GM23338 (cell line): Measurements from ENCODE around the gene SLC2A8. TPM values are rescaled to one million over a fixed set of nuclear protein-coding genes. Genes with fewer than 3 reads are reported as not detected.
A peak's percentile ranks its signal among the peaks of the same experiment; 100 is the strongest.

Experiments
- ATAC-seq: fragments of 200-7000 bp; cut with Tn5 transposase; 3 replicates; pipeline ENCODE4 v1.9.1; 2020
- DNase-seq: peaks from one replicate; pipeline ENCODE4 v3.0.0-alpha.2; 2015; ENCODE audit warnings: low spot score
- H2AFZ ChIP-seq: fragments of 200-600 bp; sonication (generic); 2 replicates; pipeline ENCODE4 v1.8.0; 2016; ENCODE audit warnings: antibody characterized with exemption, mild to moderate bottlenecking, moderate library complexity
- H3F3A ChIP-seq: fragments of 200-600 bp; sonication (generic); replicated peaks from 2 replicates; pipeline ENCODE4 v1.8.0; 2017; ENCODE audit warnings: antibody characterized with exemption, mixed run types, low read depth
- H3K27ac ChIP-seq: fragments of 200-600 bp; sonication (generic); 2 replicates; pipeline ENCODE4 v1.6.1; 2016; ENCODE audit warnings: low read depth
- H3K27me3 ChIP-seq: fragments of 200-600 bp; sonication (generic); 2 replicates; pipeline ENCODE4 v1.8.0; 2016; ENCODE audit warnings: mild to moderate bottlenecking, mixed run types, moderate library complexity; ENCODE audit not compliant: insufficient read depth
- H3K36me3 ChIP-seq: fragments of 200-600 bp; sonication (generic); 2 replicates; pipeline ENCODE4 v1.8.0; 2016; ENCODE audit warnings: mild to moderate bottlenecking; ENCODE audit not compliant: insufficient read depth
- H3K4me1 ChIP-seq: fragments of 200-600 bp; sonication (generic); 2 replicates; pipeline ENCODE4 v1.8.0; 2016; ENCODE audit warnings: mild to moderate bottlenecking, moderate library complexity; ENCODE audit not compliant: insufficient read depth
- H3K4me2 ChIP-seq: fragments of 200-600 bp; sonication (generic); 2 replicates; pipeline ENCODE4 v1.7.1; 2017; ENCODE audit warnings: mixed run types
- H3K4me3 ChIP-seq: fragments of 200-600 bp; sonication (generic); 2 replicates; pipeline ENCODE4 v1.6.1; 2016; ENCODE audit warnings: mixed run types
- H3K79me2 ChIP-seq: fragments of 200-600 bp; sonication (generic); replicated peaks from 2 replicates; pipeline ENCODE4 v1.8.0; 2017; ENCODE audit warnings: mild to moderate bottlenecking; ENCODE audit not compliant: insufficient read depth
- H3K9me2 ChIP-seq: fragments of 200-600 bp; sonication (generic); 2 replicates; pipeline ENCODE4 v1.8.0; 2017; ENCODE audit not compliant: insufficient read depth
- H4K20me1 ChIP-seq: fragments of 200-600 bp; sonication (generic); replicated peaks from 2 replicates; pipeline ENCODE4 v1.8.0; 2017; ENCODE audit warnings: mild to moderate bottlenecking; ENCODE audit not compliant: insufficient read depth
- H3K27ac Mint-ChIP-seq: 2 replicates; pipeline ENCODE4 v1.8.0; 2020; ENCODE audit warnings: inconsistent platforms, mild to moderate bottlenecking, moderate library complexity, mixed read lengths
- H3K27me3 Mint-ChIP-seq: 3 replicates; pipeline ENCODE4 v1.8.0; 2022; ENCODE audit warnings: low read depth, mild to moderate bottlenecking, moderate library complexity, mixed read lengths, inconsistent platforms; ENCODE audit not compliant: insufficient read depth, poor library complexity
- H3K36me3 Mint-ChIP-seq: 3 replicates; pipeline ENCODE4 v1.8.0; 2021; ENCODE audit warnings: low read depth, mild to moderate bottlenecking, inconsistent platforms, moderate library complexity, mixed read lengths
- H3K4me1 Mint-ChIP-seq: 3 replicates; pipeline ENCODE4 v1.8.0; 2020; ENCODE audit warnings: mild to moderate bottlenecking, inconsistent platforms, mixed read lengths
- H3K4me3 Mint-ChIP-seq: 3 replicates; pipeline ENCODE4 v1.8.0; 2021; ENCODE audit warnings: moderate library complexity, mild to moderate bottlenecking, inconsistent platforms, mixed read lengths
- H3K9me3 Mint-ChIP-seq: 3 replicates; pipeline ENCODE4 v1.8.0; 2020; ENCODE audit warnings: moderate library complexity, mild to moderate bottlenecking, inconsistent platforms, mixed read lengths
- EZH2phosphoT487 ChIP-seq: fragments of 200-600 bp; sonication (generic); IDR thresholded peaks from one replicate; pipeline ENCODE4 v1.8.1; 2018; ENCODE audit warnings: antibody characterized with exemption; ENCODE audit not compliant: unreplicated experiment
- JUNB ChIP-seq: IDR thresholded peaks from one replicate; pipeline ENCODE4 v1.6.1; 2016; ENCODE audit warnings: antibody characterized with exemption; ENCODE audit not compliant: unreplicated experiment
- NANOG ChIP-seq: IDR thresholded peaks from 2 replicates; pipeline ENCODE4 v1.6.1; 2016; ENCODE audit warnings: antibody characterized with exemption, borderline replicate concordance
- POLR2AphosphoS5 ChIP-seq: IDR thresholded peaks from 2 replicates; pipeline ENCODE4 v1.6.1; 2016; ENCODE audit warnings: antibody characterized with exemption, low read depth
- STAT1 ChIP-seq: IDR thresholded peaks from one replicate; pipeline ENCODE4 v1.6.1; 2016; ENCODE audit warnings: antibody characterized with exemption; ENCODE audit not compliant: unreplicated experiment
- ZNF114 ChIP-seq: fragments of 250-450 bp; sonication (Bioruptor Pico); IDR thresholded peaks from 2 replicates; pipeline ENCODE4 v1.5.0; 2020; ENCODE audit warnings: mild to moderate bottlenecking, moderate library complexity
- polyA plus RNA-seq: library from polyadenylated mRNA; unstranded; fragments of >200 nt; fragmentation: Nextera tagmentation; extraction: Ambion mirVana; gene quantifications from 2 replicates; pipeline ENCODE4 v1.2.1, GENCODE V29; 2016
- total RNA-seq: library from RNA; depleted of rRNA; stranded (reverse); fragments of >200 nt; shearing (Covaris generic); gene quantifications from 2 replicates; pipeline ENCODE4 v1.2.3, GENCODE V29; 2014
- TF ChIP-seq, protein P1 (sequence below): IDR thresholded peaks from one replicate; pipeline ENCODE4 v1.6.1; 2018; ENCODE audit warnings: antibody characterized with exemption; ENCODE audit not compliant: unreplicated experiment
- TF ChIP-seq, protein P2 (sequence below): IDR thresholded peaks from 2 replicates; pipeline ENCODE4 v1.6.1; 2016; ENCODE audit warnings: antibody characterized with exemption
- TF ChIP-seq, protein P3 (sequence below), 2 experiments: fragments of 200-600 bp in 1 of 2; sonication (generic) in 1 of 2; conservative IDR thresholded peaks; 2 replicates each; pipeline versions ENCODE4 v1.5.1 to v1.6.1; 2016 to 2017; ENCODE audit warnings: antibody characterized with exemption in 2 of 2, low read depth in 2 of 2, mild to moderate bottlenecking in 2 of 2, moderate library complexity in 1 of 2

SLC2A8 gene
- total and polyA plus RNA-seq, 2 experiments from 2014 or later = 16.3 to 34.1 TPM

- peak; percentile 4 for ATAC-seq
These were observed 791 bp downstream of the SLC2A8 start for GRCh38 chr9:127397646-127398274.

GRCh38 chr9:127398275-127398647 is 1.3 kb downstream of the SLC2A8 start:
- no peak overlapping the region for H3K27ac Mint-ChIP-seq
- H3K4me1 Mint-ChIP-seq = peaks cover 16% of the 10 kb centered on the region
- H3K4me3 Mint-ChIP-seq = peak overlapping the region; percentile 85
- Histone ChIP-seq H3K9me2 (no peaks in the 10 kb centered on the region), H3K4me1 (peaks cover 9% of the 10 kb centered on the region), H3K4me2 (peak overlapping the region; percentile 89), H3K27ac (no peak overlapping the region), H3K4me3 (peak overlapping the region; percentile 79), H4K20me1 (peaks cover 5% of the 10 kb centered on the region; the same call in 1 of the 2 replicates), H3F3A (no peaks in the 10 kb centered on the region; the same call in 1 of the 2 replicates), H3K27me3 (0 out of 2 replicates have a peak, but pooled peaks cover 13% of the 10 kb centered on the region), H2AFZ (no peak overlapping the region), H3K79me2 (peaks cover 17% of the 10 kb centered on the region), H3K36me3 (no peaks in the 10 kb centered on the region; the same call in 1 of the 2 replicates)
- H3K9me3 Mint-ChIP-seq = no peaks in the 10 kb centered on the region
- H3K27me3 Mint-ChIP-seq = peaks cover 5% of the 10 kb centered on the region
- peaks cover 8% of the 10 kb centered on the region; the same call in 2 of the 3 replicates for H3K36me3 Mint-ChIP-seq
- no peak for ATAC-seq
- no peak for DNase-seq
- TF ChIP-seq STAT1 (no peak), NANOG (no peak), JUNB (no peak), EZH2phosphoT487 (no peak), ZNF114 (no peak), POLR2AphosphoS5 (no peak)
- TF ChIP-seq, protein P1, sequence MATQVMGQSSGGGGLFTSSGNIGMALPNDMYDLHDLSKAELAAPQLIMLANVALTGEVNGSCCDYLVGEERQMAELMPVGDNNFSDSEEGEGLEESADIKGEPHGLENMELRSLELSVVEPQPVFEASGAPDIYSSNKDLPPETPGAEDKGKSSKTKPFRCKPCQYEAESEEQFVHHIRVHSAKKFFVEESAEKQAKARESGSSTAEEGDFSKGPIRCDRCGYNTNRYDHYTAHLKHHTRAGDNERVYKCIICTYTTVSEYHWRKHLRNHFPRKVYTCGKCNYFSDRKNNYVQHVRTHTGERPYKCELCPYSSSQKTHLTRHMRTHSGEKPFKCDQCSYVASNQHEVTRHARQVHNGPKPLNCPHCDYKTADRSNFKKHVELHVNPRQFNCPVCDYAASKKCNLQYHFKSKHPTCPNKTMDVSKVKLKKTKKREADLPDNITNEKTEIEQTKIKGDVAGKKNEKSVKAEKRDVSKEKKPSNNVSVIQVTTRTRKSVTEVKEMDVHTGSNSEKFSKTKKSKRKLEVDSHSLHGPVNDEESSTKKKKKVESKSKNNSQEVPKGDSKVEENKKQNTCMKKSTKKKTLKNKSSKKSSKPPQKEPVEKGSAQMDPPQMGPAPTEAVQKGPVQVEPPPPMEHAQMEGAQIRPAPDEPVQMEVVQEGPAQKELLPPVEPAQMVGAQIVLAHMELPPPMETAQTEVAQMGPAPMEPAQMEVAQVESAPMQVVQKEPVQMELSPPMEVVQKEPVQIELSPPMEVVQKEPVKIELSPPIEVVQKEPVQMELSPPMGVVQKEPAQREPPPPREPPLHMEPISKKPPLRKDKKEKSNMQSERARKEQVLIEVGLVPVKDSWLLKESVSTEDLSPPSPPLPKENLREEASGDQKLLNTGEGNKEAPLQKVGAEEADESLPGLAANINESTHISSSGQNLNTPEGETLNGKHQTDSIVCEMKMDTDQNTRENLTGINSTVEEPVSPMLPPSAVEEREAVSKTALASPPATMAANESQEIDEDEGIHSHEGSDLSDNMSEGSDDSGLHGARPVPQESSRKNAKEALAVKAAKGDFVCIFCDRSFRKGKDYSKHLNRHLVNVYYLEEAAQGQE = no peak
- TF ChIP-seq, protein P2, sequence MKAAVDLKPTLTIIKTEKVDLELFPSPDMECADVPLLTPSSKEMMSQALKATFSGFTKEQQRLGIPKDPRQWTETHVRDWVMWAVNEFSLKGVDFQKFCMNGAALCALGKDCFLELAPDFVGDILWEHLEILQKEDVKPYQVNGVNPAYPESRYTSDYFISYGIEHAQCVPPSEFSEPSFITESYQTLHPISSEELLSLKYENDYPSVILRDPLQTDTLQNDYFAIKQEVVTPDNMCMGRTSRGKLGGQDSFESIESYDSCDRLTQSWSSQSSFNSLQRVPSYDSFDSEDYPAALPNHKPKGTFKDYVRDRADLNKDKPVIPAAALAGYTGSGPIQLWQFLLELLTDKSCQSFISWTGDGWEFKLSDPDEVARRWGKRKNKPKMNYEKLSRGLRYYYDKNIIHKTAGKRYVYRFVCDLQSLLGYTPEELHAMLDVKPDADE = no peak
- TF ChIP-seq, protein P3, sequence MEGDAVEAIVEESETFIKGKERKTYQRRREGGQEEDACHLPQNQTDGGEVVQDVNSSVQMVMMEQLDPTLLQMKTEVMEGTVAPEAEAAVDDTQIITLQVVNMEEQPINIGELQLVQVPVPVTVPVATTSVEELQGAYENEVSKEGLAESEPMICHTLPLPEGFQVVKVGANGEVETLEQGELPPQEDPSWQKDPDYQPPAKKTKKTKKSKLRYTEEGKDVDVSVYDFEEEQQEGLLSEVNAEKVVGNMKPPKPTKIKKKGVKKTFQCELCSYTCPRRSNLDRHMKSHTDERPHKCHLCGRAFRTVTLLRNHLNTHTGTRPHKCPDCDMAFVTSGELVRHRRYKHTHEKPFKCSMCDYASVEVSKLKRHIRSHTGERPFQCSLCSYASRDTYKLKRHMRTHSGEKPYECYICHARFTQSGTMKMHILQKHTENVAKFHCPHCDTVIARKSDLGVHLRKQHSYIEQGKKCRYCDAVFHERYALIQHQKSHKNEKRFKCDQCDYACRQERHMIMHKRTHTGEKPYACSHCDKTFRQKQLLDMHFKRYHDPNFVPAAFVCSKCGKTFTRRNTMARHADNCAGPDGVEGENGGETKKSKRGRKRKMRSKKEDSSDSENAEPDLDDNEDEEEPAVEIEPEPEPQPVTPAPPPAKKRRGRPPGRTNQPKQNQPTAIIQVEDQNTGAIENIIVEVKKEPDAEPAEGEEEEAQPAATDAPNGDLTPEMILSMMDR (conservative IDR thresholded peaks at IDR 0.05; ENCODE audit: low read depth in 2 of 2) = no peak

More at GRCh38 chr9:127397646-127398274, 791 bp downstream of the SLC2A8 start:
- H3K9me2 ChIP-seq = no peaks in the 10 kb centered on the region
- H3K4me2 ChIP-seq = peak overlapping the region; percentile 89
- no peak overlapping the region for H3K27ac ChIP-seq
- H2AFZ ChIP-seq = no peak overlapping the region; the same call in 1 of the 2 replicates
- peak overlapping the region; percentile 85 for H3K4me3 Mint-ChIP-seq
- H3K4me1 ChIP-seq = peaks cover 9% of the 10 kb centered on the region
- peaks cover 16% of the 10 kb centered on the region for H3K4me1 Mint-ChIP-seq
- H3K27me3 Mint-ChIP-seq = peaks cover 4% of the 10 kb centered on the region
- H3F3A ChIP-seq = no peaks in the 10 kb centered on the region; the same call in 1 of the 2 replicates
- H3K79me2 ChIP-seq = peaks cover 17% of the 10 kb centered on the region
- peaks cover 8% of the 10 kb centered on the region; the same call in 2 of the 3 replicates for H3K36me3 Mint-ChIP-seq
- peak overlapping the region; percentile 79 for H3K4me3 ChIP-seq
- no peak for TF ChIP-seq EZH2phosphoT487
- TF ChIP-seq, protein P3 (conservative IDR thresholded peaks at IDR 0.05; ENCODE audit: low read depth in 2 of 2) = peak; percentile 49 to 74
- peaks cover 5% of the 10 kb centered on the region; the same call in 1 of the 2 replicates for H4K20me1 ChIP-seq
- no peaks in the 10 kb centered on the region; the same call in 1 of the 2 replicates for H3K36me3 ChIP-seq
- no peaks in the 10 kb centered on the region for H3K9me3 Mint-ChIP-seq
- peak; percentile 64 for DNase-seq
- H3K27ac Mint-ChIP-seq = no peak overlapping the region
- H3K27me3 ChIP-seq = 0 out of 2 replicates have a peak, but pooled peaks cover 13% of the 10 kb centered on the region
